HEK293T (cell line): Measurements from ENCODE around the gene PITX2.

ENCODE experiments used
- CTCF ChIA-PET: fragments of 350-600 bp; formaldehyde crosslinking; extraction: SDS; loops from one replicate; lab custom pipeline; 2021; ENCODE audit warnings: antibody characterized with exemption, inconsistent platforms; lab: Yijun Ruan, JAX
- POLR2A ChIA-PET: fragments of 350-600 bp; formaldehyde crosslinking; extraction: SDS; loops from one replicate; lab custom pipeline; 2020; ENCODE audit warnings: antibody characterized with exemption, inconsistent platforms; lab: Yijun Ruan, JAX
- DNase-seq: peaks from one replicate; pipeline ENCODE4 v3.0.0; 2012; ENCODE audit warnings: mixed read lengths; ENCODE audit errors: extremely low spot score
- ARNT ChIP-seq: fragments of 450-650 bp; IDR thresholded peaks from 2 replicates; pipeline ENCODE4 v1.6.1; 2017; ENCODE audit warnings: mild to moderate bottlenecking
- BHLHE40 ChIP-seq: fragments of 450-650 bp; IDR thresholded peaks from 2 replicates; pipeline ENCODE4 v1.6.1; 2016; ENCODE audit warnings: mild to moderate bottlenecking, moderate library complexity, borderline replicate concordance
- CTBP1 ChIP-seq: fragments of 450-650 bp; IDR thresholded peaks from 2 replicates; pipeline ENCODE4 v1.6.1; 2016; ENCODE audit warnings: borderline replicate concordance
- ELF4 ChIP-seq: fragments of 450-650 bp; IDR thresholded peaks from 2 replicates; pipeline ENCODE4 v1.6.1; 2017; ENCODE audit warnings: antibody characterized with exemption
- FOXA1 ChIP-seq: fragments of 450-650 bp; IDR thresholded peaks from 2 replicates; pipeline ENCODE4 v1.6.1; 2016; ENCODE audit warnings: mild to moderate bottlenecking
- FOXK2 ChIP-seq: fragments of 450-650 bp; IDR thresholded peaks from 2 replicates; pipeline ENCODE4 v1.6.1; 2016; ENCODE audit warnings: mild to moderate bottlenecking
- FOXM1 ChIP-seq: fragments of 450-650 bp; IDR thresholded peaks from 2 replicates; pipeline ENCODE4 v1.6.1; 2017; ENCODE audit warnings: mild to moderate bottlenecking, borderline replicate concordance
- HDGF ChIP-seq: fragments of 450-650 bp; IDR thresholded peaks from 2 replicates; pipeline ENCODE4 v1.6.1; 2017; ENCODE audit warnings: antibody characterized with exemption, borderline replicate concordance
- L3MBTL2 ChIP-seq: fragments of 450-650 bp; conservative IDR thresholded peaks from 2 replicates; pipeline ENCODE4 v1.6.1; 2016; ENCODE audit warnings: mild to moderate bottlenecking
- LEF1 ChIP-seq: fragments of 450-650 bp; IDR thresholded peaks from 2 replicates; pipeline ENCODE4 v1.6.1; 2017; ENCODE audit warnings: mild to moderate bottlenecking, borderline replicate concordance
- NFRKB ChIP-seq: fragments of 450-650 bp; IDR thresholded peaks from 2 replicates; pipeline ENCODE4 v1.6.1; 2016; ENCODE audit warnings: mild to moderate bottlenecking, moderate library complexity
- PKNOX1 ChIP-seq: fragments of 450-650 bp; IDR thresholded peaks from 2 replicates; pipeline ENCODE4 v1.6.1; 2016
- SP1 ChIP-seq: fragments of 450-650 bp; IDR thresholded peaks from 2 replicates; pipeline ENCODE4 v1.6.1; 2017
- SUZ12 ChIP-seq: fragments of 450-650 bp; IDR thresholded peaks from 2 replicates; pipeline ENCODE4 v1.6.1; 2016; ENCODE audit warnings: mild to moderate bottlenecking
- TARDBP ChIP-seq: fragments of 450-650 bp; IDR thresholded peaks from 2 replicates; pipeline ENCODE4 v1.6.1; 2016
- ZNF384 ChIP-seq: fragments of 450-650 bp; IDR thresholded peaks from 2 replicates; pipeline ENCODE4 v1.6.1; 2016

The PITX2 gene

GRCh38 chr4:110620691-110621327 is 2.1 kb downstream of the PITX2 start:
- TF ChIP-seq SUZ12 (no peak), SP1 (no peak), PKNOX1 (no peak), BHLHE40 (no peak), TARDBP (no peak), FOXA1 (no peak), L3MBTL2 (no peak), CTBP1 (no peak), LEF1 (no peak), NFRKB (no peak), ARNT (no peak)
- POLR2A ChIA-PET: no interaction called here

GRCh38 chr4:110620322-110620690 is 2.6 kb downstream of the PITX2 start:
- POLR2A ChIA-PET: no interaction called here

More at GRCh38 chr4:110620691-110621327, 2.1 kb downstream of the PITX2 start:
- DNase-seq: no peak
- CTCF ChIA-PET: no interaction called here

GRCh38 chr4:110619463-110620247 is 3.2 kb downstream of the PITX2 start:
- DNase-seq: no peak
- ChIA-PET CTCF (no interaction called here), POLR2A (no interaction called here)
- TF ChIP-seq FOXM1: no peak
- TF ChIP-seq SUZ12: no peak
- no peak for TF ChIP-seq TARDBP
- TF ChIP-seq BHLHE40: no peak
- TF ChIP-seq CTBP1: no peak
- TF ChIP-seq FOXK2: no peak
- no peak for TF ChIP-seq SP1
- TF ChIP-seq PKNOX1: no peak
- no peak for TF ChIP-seq HDGF
- no peak for TF ChIP-seq ZNF384
- TF ChIP-seq NFRKB: no peak
- TF ChIP-seq LEF1: no peak
- TF ChIP-seq ARNT: no peak
- no peak for TF ChIP-seq FOXA1
- no peak for TF ChIP-seq L3MBTL2
- no peak for TF ChIP-seq ELF4

More at GRCh38 chr4:110620322-110620690, 2.6 kb downstream of the PITX2 start:
- CTCF ChIA-PET: no interaction called here
- no peak for DNase-seq
- TF ChIP-seq NFRKB (no peak), ELF4 (no peak), ARNT (no peak), FOXM1 (no peak), LEF1 (no peak), SUZ12 (no peak), CTBP1 (no peak), HDGF (no peak), FOXK2 (no peak), ZNF384 (no peak), BHLHE40 (no peak), TARDBP (no peak), PKNOX1 (no peak), FOXA1 (no peak)

- ChIA-PET CTCF (no interaction called here), POLR2A (no interaction called here)
- TF ChIP-seq HDGF (no peak), LEF1 (no peak), CTBP1 (no peak), FOXM1 (no peak), SUZ12 (no peak), L3MBTL2 (no peak), TARDBP (no peak), BHLHE40 (no peak), PKNOX1 (no peak), FOXK2 (no peak), FOXA1 (no peak), ARNT (no peak), SP1 (no peak), NFRKB (no peak), ELF4 (no peak), ZNF384 (no peak)
- no peak for DNase-seq
Measured at GRCh38 chr4:110618581-110619462, 4.1 kb downstream of the PITX2 start.
